Measurements from ENCODE around the gene ELAVL1. TPM values are rescaled to one million over a fixed set of nuclear protein-coding genes. Genes with fewer than 3 reads are reported as not detected.
A peak's percentile ranks its signal among the peaks of the same experiment; 100 is the strongest.
"Not testable (repeated sequence)": the region's sequence is repeated elsewhere in the genome, so short reads cannot be mapped to it uniquely, and the experiment has no call there.

ELAVL1 gene
- total RNA-seq, 1 donor from 2014 or later, result 124 TPM

DNA sequence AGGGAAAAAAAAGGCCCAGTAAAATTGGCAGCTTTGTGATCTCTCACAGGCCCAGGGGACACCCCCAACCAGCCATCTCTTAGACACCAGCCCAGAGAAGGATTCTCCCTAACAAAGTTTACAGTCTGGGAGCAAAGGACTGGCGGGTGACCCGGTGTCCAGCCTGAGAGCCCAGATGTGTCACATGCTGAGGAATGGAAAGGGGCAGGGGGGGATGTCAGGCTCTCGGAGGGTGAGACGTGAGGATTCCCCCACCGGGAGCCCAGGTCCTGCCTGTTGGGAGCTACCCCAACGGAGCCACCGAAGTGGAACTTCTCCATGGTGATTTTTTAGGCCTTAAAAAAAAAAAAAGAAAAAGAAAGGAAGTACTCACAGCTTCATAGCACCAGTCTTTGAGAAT is 74.7 kb downstream of the ELAVL1 start:
- Mint-ChIP-seq H3K36me3 (peaks cover 4% of the 10 kb centered on the region), H3K27me3 (no peaks in the 10 kb centered on the region), H3K4me1 (ENCODE audit: unreplicated experiment) (peaks cover 16% of the 10 kb centered on the region), H3K4me3 (no peak overlapping the region), H3K27ac (no peak overlapping the region), H3K9me3 (no peaks in the 10 kb centered on the region)
- TF ChIP-seq, protein P1, sequence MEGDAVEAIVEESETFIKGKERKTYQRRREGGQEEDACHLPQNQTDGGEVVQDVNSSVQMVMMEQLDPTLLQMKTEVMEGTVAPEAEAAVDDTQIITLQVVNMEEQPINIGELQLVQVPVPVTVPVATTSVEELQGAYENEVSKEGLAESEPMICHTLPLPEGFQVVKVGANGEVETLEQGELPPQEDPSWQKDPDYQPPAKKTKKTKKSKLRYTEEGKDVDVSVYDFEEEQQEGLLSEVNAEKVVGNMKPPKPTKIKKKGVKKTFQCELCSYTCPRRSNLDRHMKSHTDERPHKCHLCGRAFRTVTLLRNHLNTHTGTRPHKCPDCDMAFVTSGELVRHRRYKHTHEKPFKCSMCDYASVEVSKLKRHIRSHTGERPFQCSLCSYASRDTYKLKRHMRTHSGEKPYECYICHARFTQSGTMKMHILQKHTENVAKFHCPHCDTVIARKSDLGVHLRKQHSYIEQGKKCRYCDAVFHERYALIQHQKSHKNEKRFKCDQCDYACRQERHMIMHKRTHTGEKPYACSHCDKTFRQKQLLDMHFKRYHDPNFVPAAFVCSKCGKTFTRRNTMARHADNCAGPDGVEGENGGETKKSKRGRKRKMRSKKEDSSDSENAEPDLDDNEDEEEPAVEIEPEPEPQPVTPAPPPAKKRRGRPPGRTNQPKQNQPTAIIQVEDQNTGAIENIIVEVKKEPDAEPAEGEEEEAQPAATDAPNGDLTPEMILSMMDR (conservative IDR thresholded peaks at IDR 0.05), result no peak
- DNase-seq (ENCODE audit: extremely low spot score, unreplicated experiment), result no peak

DNA sequence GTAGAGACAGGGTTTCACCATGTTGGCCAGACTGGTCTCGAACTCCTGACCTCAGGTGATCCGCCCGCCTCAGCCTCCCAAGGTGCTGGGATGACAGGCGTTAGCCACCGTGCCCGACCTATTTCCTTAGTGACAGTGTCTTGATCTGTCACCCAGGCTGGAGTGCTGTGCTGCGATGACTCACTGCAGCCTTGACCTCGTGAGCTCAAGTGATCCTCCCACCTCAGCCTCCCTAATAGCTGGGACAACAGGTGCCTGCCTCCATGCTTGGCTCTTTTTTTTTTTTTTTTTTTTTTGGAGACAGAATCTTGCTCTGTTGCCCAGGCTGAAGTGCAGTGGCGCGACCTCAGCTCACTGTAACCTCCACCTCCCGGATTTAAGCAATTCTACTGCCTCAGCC is 75.4 kb downstream of the ELAVL1 start:
- H3K4me3 Mint-ChIP-seq; H3K27ac Mint-ChIP-seq; H3K27me3 Mint-ChIP-seq; H3K36me3 Mint-ChIP-seq; H3K9me3 Mint-ChIP-seq; DNase-seq (ENCODE audit: extremely low spot score, unreplicated experiment): not testable (repeated sequence)
- H3K4me1 Mint-ChIP-seq (ENCODE audit: unreplicated experiment), result peaks cover 16% of the 10 kb centered on the region

DNA sequence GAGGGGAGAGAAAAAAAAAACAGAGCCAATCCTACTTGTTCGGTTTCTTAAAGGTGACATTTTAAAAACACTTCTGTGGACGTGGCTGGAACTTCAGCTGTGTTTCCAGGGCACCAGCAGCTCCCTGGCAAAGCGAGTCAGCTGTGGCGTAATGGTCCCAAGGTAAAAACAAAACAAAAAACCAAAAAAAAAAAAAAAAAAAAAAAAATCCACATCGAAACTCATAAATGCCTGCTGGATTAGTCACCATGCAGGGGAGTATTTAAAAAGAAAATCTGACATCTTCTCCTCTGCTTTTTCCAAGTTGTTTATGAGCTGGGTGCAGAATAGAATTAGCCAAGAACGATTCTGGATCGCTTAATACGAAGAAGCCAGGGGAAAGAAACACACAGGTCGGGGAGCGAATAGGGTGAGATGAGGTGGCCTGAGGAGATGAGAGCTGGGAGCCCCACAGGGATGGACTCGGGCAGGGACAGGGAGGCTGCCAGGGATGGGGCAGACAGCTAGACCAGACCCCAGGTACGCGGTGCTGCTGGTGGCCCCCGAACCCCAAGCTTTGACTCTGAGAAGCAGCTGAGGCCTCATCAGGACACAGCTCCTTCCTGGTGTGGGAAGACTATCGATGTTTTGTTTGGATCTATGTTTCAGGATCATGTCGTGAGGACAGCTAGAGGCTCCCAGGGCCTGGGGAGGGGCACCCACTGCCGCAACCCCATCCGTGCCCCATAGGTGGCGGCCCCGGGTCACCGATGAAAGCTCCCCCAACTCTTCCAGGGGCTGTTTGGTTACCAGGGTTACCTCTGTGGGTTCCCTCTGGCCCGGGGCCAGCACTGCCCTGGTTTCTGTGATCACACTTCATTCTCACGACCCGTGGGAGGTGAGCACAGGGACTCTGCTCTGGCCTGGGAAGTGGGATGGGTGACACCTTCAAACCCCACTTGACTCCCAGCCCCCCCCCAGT is 76.4 kb downstream of the ELAVL1 start:
- Mint-ChIP-seq H3K4me1 (ENCODE audit: unreplicated experiment) (peaks cover 16% of the 10 kb centered on the region), H3K4me3 (peak overlapping the region; percentile 83), H3K27ac (peak overlapping the region; percentile 99), H3K27me3 (no peaks in the 10 kb centered on the region), H3K9me3 (no peaks in the 10 kb centered on the region), H3K36me3 (peaks cover 4% of the 10 kb centered on the region)
- peak; percentile 71 for DNase-seq (ENCODE audit: extremely low spot score, unreplicated experiment)
- TF ChIP-seq, protein P1 (conservative IDR thresholded peaks at IDR 0.05), result peak; percentile 61

DNA sequence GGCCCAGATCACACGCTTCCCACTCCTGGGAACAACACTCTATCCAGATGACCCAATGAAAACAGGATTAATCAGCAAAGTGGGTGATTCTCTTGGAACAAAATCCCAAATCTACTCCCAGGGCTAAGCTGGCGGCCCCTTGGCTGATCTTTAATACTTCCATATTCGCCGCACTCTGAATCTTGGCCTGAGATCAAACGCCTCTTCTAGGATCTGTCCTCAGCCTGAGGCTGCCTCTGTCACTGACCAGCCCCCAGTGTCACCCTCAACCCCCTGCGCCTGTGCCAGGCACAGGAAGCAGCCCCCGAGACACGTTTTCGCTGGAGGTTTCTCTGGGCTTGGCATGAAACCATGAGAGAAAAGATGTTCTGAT is 77.1 kb downstream of the ELAVL1 start:
- H3K36me3 Mint-ChIP-seq, result peaks cover 4% of the 10 kb centered on the region
- H3K27me3 Mint-ChIP-seq, result no peaks in the 10 kb centered on the region
- H3K4me1 Mint-ChIP-seq (ENCODE audit: unreplicated experiment), result peaks cover 16% of the 10 kb centered on the region
- no peaks in the 10 kb centered on the region for H3K9me3 Mint-ChIP-seq
- DNase-seq (ENCODE audit: extremely low spot score, unreplicated experiment), result no peak
- TF ChIP-seq, protein P1 (conservative IDR thresholded peaks at IDR 0.05), result no peak
- H3K4me3 Mint-ChIP-seq, result peak overlapping the region; percentile 83
- H3K27ac Mint-ChIP-seq, result peak overlapping the region; percentile 99

DNA sequence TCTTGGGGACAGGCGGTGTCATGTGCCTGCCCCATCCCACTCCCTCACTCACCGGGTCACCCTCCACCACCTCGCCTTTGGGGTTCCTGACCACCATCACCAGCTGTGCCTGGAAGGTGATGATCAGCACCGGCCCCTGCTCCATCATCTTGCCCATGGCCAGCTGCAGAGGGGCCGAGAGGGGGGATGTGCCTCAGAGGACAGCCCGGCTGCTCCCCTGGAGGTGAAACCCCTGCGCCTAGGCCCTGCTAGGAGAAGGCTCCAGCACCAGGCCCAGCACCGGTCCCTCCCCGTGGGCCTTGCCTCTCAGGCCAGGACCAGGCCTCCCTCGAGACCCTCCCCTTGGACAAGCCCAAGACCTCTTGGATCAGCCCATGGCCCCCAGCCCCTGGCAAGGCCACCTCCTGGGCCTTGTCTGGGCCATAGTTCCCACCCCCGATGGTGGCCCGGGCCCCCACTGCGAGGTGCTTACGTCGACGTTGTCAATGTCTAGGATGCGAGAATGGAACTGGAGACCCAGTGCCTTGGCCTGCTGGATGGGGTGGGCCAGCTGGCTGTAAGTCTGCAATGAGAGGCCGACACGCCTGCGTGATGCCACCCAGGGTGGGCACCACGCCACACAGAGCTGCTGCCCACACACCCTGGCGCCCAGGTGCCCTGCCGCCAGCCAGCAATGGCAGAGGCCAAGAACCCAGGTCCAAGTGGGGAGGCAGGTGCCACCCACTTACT is 77.7 kb downstream of the ELAVL1 start:
- Mint-ChIP-seq H3K27ac (peak overlapping the region; percentile 99), H3K4me3 (peak overlapping the region; percentile 83), H3K9me3 (no peaks in the 10 kb centered on the region), H3K27me3 (no peaks in the 10 kb centered on the region), H3K4me1 (ENCODE audit: unreplicated experiment) (peaks cover 16% of the 10 kb centered on the region), H3K36me3 (peaks cover 4% of the 10 kb centered on the region)
- DNase-seq (ENCODE audit: extremely low spot score, unreplicated experiment), result peak; percentile 72
- TF ChIP-seq, protein P1 (conservative IDR thresholded peaks at IDR 0.05), result no peak
